Measurements from ENCODE around the gene ACVRL1. TPM values are rescaled to one million over a fixed set of nuclear protein-coding genes. Genes with fewer than 3 reads are reported as not detected.
A peak's percentile ranks its signal among the peaks of the same experiment; 100 is the strongest.

ACVRL1 gene
- total RNA-seq, 4 donors from 2014 or later, result 68.4 to 318 (median 80.7) TPM

- H3K4me1 ChIP-seq, result peaks cover 0 to 40% (median 16%) of the 10 kb centered on the region in 4 donors
- no peak for DNase-seq (ENCODE audit: low spot score in 2 of 2)
- H3K36me3 ChIP-seq, result peaks cover 0 to 7% (median 0%) of the 10 kb centered on the region in 3 donors
- TF ChIP-seq, protein P1, sequence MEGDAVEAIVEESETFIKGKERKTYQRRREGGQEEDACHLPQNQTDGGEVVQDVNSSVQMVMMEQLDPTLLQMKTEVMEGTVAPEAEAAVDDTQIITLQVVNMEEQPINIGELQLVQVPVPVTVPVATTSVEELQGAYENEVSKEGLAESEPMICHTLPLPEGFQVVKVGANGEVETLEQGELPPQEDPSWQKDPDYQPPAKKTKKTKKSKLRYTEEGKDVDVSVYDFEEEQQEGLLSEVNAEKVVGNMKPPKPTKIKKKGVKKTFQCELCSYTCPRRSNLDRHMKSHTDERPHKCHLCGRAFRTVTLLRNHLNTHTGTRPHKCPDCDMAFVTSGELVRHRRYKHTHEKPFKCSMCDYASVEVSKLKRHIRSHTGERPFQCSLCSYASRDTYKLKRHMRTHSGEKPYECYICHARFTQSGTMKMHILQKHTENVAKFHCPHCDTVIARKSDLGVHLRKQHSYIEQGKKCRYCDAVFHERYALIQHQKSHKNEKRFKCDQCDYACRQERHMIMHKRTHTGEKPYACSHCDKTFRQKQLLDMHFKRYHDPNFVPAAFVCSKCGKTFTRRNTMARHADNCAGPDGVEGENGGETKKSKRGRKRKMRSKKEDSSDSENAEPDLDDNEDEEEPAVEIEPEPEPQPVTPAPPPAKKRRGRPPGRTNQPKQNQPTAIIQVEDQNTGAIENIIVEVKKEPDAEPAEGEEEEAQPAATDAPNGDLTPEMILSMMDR (IDR thresholded peaks at IDR 0.05), result no peak
- TF ChIP-seq EP300 (IDR thresholded peaks at IDR 0.05), result no peak
- no peak for TF ChIP-seq POLR2A (IDR thresholded peaks at IDR 0.05)
- WGBS, 2 donors, result 71 to 76% methylated on average over 5 of the region's 5 CpGs
- H3K9me3 ChIP-seq, result no peaks in the 10 kb centered on the region
- peak overlapping the region in 1 of 4 donors; percentile 71 for H3K27ac ChIP-seq
- H3K4me3 ChIP-seq, result no peak overlapping the region
- no peaks in the 10 kb centered on the region for H3K27me3 ChIP-seq
Measured at GRCh38 chr12:51924551-51925319, 17.4 kb downstream of the ACVRL1 start.

GRCh38 chr12:51925346-51926063, 18.2 kb downstream of the ACVRL1 start:
- no peak overlapping the region for H3K4me3 ChIP-seq
- peaks cover 0 to 40% (median 16%) of the 10 kb centered on the region in 4 donors for H3K4me1 ChIP-seq
- H3K27ac ChIP-seq, result no peak overlapping the region
- H3K27me3 ChIP-seq, result no peaks in the 10 kb centered on the region
- no peaks in the 10 kb centered on the region for H3K36me3 ChIP-seq
- WGBS, 2 donors, result 68 to 75% methylated on average over 3 of the region's 3 CpGs
- no peaks in the 10 kb centered on the region for H3K9me3 ChIP-seq
- no peak for TF ChIP-seq POLR2A (IDR thresholded peaks at IDR 0.05)
- TF ChIP-seq, protein P1 (IDR thresholded peaks at IDR 0.05), result no peak
- DNase-seq (ENCODE audit: low spot score in 2 of 2), result no peak

DNA sequence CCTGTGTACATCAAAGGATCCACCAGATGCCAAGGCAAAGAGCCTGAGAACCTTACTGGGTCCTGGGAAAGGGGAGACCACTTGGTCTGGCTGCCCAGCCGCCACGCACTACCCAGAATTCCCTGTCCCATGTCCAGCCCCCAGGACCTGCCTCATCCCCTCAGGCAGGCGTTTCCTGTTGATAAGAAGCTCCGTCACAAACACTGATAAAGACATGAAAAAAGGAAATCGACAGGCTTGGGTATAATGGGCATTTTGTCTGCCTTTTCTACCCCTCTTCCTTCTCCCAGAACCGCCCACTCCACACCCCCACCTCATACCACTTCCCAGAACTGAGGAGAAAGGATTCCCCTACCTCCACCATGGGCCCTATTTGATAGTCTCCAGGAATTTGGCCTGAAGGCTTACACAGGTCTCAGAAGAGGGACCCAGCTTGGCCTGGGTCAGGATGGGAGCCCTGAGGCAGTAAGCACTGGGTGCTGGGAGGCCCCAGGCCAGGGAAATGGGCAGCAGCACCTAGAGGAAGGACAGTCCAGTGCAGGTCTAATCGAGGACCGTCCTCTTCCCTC, 18.8 kb downstream of the ACVRL1 start:
- peaks cover 0 to 33% (median 16%) of the 10 kb centered on the region in 4 donors for H3K4me1 ChIP-seq

DNA sequence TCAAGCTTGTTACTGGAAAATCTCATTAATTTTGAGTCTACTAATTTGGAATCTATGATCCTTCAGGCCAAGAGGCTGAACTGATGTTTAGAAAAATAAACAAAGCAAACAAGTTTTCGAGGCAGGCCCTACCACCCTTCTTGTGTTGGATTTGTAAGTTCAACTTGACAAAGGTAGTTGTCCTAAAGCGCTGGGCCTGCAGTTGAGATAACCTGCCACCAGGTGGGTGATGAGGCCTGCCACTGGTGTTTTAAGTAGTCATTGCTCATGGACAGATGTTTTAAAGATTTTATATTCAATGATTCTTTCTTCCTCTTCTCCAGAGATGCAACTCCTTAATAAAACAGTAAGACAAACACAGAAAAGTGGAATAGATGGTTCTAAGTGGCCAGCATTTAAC, 19.4 kb downstream of the ACVRL1 start:
- TF ChIP-seq EP300 (IDR thresholded peaks at IDR 0.05) (no peak), POLR2A (IDR thresholded peaks at IDR 0.05) (no peak)
- TF ChIP-seq, protein P1 (IDR thresholded peaks at IDR 0.05), result peak in 3 of 5 experiments; percentile 13 to 30 (median 13)
- H3K4me1 ChIP-seq, result peaks cover 0 to 28% (median 16%) of the 10 kb centered on the region in 4 donors
- H3K27ac ChIP-seq, result no peak overlapping the region
- no peak for DNase-seq (ENCODE audit: low spot score in 2 of 2)
- no peaks in the 10 kb centered on the region for H3K9me3 ChIP-seq
- no peaks in the 10 kb centered on the region for H3K27me3 ChIP-seq
- H3K36me3 ChIP-seq, result no peaks in the 10 kb centered on the region
- 88 to 94% methylated on average over 2 of the region's 2 CpGs for WGBS, 2 donors
- H3K4me3 ChIP-seq, result no peak overlapping the region

More for the DNA sequence above, 18.8 kb downstream of the ACVRL1 start:
- 73 to 78% methylated on average over 8 of the region's 8 CpGs for WGBS, 2 donors
- Histone ChIP-seq H3K4me3 (no peak overlapping the region), H3K9me3 (no peaks in the 10 kb centered on the region), H3K27ac (no peak overlapping the region), H3K36me3 (no peaks in the 10 kb centered on the region), H3K27me3 (no peaks in the 10 kb centered on the region)
- no peak for TF ChIP-seq POLR2A (IDR thresholded peaks at IDR 0.05)
- TF ChIP-seq, protein P1 (IDR thresholded peaks at IDR 0.05), result no peak
- no peak for TF ChIP-seq EP300 (IDR thresholded peaks at IDR 0.05)
- DNase-seq (ENCODE audit: low spot score in 2 of 2), result no peak

Measured in tibial nerve (tissue), 4 donors.